ENCODE measurements around the gene NUDT16L1.

Gene NUDT16L1

DNA sequence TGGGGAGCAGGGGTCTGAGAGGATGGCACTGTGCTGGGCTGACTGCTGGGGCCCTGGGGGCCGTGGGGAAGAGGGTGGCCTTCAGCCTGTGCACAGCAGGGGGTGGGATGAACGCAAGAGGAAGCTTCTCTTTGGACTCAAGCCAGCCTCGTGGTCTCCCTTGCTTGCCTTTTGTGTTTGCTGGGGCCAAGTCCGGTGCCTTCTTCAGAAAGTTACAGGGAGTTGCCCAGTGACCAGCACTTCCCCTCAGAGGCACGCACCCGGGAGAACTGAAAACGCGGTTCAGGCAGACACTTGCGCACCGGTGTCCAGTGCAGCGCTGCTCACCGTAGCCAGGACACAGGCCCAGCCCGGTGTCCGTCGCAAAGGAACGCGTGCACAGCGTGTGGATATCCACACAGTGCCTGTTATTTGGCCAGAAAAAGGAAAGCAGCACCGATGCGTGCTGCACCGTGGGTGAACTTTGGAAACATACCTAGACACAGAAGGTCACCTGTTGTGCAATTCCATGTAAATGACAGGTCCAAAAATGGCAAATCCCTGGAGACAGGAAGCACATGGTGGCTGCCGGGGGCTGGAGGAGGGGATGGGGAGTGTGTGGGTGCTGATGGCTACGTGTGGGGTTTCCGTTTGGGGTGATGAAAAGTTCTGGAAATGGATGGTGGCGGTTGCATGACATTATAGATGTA lies 29.4 kb upstream of the NUDT16L1 start:
- in situ Hi-C loops (cut with MboI; ENCODE audit: low sequenced_read_pairs), result no loop called here

DNA sequence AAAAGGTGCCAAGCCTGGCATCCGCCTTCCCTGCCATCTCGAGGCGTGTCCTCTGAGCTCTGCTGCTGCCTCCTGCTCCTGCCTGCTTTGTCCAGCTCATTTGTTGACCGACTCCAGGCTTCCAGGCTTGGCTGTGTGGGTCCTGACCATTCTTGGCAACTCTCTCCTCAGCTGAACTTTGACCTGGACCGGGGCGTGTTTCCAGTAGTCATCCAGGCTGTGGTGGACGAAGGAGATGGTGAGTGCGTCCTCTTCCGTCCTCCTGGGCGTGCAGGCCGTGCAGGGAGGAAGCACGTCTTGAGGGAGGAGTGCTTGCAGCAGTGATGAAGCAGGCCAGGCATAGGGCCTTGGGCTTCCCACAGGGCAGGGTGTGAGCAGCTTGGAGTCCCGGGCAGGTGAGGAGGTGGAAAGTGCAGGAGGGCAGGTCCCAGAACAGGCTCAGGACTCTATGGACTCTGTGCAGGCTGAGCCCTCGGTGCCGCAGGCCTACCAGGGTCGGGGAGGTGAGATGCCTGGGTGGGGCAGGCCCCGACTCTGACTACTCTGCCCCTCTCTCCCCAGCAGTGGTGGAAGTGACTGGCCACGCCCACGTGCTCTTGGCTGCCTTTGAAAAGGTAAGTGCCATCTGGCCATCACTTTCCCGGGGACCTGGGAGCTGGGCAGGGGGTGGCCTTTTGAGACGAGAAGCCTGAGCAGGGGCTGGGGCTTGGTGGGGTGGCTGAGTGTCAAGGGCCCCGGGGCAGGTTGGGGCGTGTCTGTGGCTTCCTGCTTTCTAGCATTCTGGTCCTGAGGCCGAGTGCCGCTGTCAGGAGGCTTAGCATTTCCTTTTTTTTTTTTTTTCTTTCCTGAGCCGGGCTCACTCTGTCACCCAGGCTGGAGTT lies 28.6 kb upstream of the NUDT16L1 start:
- in situ Hi-C loops (cut with MboI; ENCODE audit: low sequenced_read_pairs), result no loop called here

DNA sequence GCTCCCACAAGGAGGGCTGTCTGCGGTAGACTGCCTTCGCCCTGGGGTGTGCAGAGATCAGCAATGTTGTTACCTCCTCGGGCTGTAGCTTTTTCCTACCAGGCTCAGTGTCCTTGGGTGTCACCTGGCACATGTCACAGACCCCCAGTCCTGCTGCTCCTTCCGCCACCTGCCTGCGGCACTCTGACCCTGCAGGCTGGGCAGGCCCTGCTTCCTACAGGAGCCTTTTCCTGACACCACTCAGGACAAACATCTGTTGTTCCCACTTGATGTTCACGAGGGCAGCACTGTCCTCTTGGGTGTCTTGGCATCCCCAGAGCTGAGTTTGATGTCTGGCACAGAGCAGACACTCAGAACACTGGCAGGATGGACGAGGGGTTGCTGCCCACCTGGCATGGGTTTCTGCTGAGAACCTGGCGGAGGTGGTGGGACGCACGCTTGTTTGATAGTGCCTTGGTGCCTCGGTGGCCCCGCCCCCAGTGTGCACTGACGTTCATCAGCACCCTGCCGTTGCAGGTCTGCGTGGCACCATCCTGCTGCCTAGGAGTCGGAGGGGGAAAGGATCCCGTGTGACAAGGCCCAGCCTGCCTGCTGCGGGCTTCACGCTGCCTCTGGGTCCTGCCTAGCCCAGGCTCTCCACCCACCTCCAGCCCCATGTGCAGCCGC lies 26.7 kb upstream of the NUDT16L1 start:
- in situ Hi-C loops (cut with MboI; ENCODE audit: low sequenced_read_pairs), result no loop called here

DNA sequence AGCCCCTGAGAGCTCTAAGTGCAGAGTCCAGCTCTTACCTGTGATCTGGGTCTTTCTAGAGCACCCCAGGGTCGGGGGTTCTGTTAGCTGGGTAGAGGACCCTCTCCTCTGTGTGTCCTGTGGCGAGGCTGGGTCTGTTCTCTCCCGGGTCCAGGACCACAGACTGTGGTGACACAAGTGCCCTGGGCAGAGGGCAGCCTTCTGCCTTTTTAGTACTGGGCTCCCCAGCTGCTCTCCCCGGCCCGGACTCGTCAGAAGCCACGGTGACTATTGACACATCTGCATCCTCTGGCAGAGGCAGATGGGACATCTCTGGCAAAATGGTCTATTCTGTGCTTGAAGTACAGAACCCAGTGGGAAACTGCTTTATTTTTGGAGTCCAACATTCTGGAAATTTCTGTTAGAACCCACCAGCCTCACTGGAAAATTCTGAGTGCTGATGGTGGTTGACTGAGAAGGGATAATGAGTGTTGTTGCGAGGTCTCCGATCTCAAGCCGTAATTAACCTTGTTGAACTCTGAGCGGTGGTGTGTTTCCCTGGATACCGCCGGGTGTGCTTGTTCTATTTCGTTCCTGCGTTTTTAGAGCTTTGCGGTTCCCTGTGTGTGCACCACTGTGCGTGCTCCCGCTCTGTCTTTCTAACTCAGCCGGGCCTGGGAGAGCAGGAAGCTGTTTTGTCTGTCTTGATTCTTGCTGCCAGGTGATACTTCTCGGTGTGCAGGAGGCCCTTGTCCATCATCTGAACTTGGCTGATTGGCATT lies 26.0 kb upstream of the NUDT16L1 start:
- in situ Hi-C loops (cut with MboI; ENCODE audit: low sequenced_read_pairs), result no loop called here

DNA sequence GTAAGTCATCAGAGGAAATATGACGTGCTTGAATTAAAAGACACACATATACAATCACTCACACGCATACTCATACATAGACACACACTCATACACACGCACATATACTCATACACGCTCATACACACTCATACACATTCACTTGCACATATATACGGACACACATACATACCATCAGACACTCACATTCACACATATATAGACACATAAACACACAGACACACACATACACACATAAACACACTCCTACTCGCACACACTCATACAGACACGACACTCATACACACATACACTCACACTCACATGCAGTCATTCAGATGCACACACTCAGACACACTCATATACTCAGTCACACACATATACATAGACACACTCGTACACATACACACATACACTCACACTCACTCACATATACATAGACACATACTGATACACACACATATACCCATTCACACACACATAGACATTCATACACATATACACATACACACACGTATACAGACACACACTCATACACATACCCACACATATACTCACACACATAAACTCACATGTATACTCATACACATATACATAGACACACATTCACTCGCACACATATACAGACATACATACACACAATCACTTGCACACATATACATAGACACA lies 24.9 kb upstream of the NUDT16L1 start:
- in situ Hi-C loops (cut with MboI; ENCODE audit: low sequenced_read_pairs), result no loop called here

DNA sequence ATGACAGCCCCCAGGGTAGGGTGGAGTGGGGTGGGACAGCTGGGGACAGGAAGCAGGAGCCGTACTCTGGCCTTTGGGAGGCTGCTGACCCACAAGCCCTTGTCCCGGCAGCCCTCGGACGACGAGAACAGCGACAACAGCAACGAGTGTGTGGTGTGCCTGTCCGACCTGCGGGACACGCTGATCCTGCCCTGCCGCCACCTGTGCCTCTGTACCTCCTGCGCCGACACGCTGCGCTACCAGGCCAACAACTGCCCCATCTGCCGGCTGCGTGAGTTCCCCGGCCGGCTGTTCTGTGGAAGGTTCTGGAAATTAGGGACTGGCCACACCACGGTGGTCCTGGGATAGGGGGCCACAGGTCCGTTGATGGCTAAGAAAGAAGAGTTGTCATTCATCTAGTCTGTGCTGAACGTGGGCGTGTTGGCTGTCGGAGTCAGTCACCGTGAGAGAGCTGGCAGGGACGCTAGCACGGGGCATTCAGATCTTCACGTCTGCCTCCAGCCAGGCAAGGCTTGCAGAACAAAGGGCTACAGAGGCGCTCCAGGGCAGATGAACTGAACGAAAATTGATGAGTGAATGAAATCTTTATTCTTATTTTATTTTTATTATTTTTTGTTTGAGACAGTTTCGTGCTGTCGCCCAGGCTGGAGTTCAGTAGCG lies 19.8 kb upstream of the NUDT16L1 start:
- in situ Hi-C loops (cut with MboI; ENCODE audit: low sequenced_read_pairs), result no loop called here

DNA sequence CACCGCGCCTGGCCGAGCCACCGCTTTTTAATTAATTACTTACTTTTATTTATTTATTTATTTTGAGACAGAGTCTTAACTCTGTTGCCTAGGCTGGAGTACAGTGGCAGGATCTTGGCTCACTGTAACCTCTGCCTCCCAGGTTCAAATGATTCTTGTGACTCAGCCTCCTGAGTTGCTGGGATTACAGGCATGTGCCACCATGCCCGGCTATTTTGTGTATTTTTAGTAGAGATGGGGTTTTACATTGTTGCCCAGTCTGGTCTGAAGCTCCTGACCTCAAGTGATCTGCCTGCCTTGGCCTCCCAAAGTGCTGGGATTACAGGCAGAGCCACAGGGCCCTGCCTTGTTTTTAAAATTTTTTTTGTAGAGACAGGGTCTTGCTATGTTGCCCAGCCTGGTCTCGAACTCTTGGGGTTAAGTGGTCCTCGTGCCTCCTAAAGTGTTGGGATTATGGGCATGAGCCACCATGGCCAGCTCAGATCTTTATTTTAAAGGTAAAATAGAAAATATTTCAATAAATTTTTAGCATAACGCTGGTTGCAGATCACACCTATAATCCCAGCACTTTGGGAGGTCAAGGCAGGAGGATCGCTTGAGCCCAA lies 18.3 kb upstream of the NUDT16L1 start:
- in situ Hi-C loops (cut with MboI; ENCODE audit: low sequenced_read_pairs), result loop anchor here (5.0 kb wide), 1 partner anchor 58 kb away; no protein-coding TSS in a partner anchor

DNA sequence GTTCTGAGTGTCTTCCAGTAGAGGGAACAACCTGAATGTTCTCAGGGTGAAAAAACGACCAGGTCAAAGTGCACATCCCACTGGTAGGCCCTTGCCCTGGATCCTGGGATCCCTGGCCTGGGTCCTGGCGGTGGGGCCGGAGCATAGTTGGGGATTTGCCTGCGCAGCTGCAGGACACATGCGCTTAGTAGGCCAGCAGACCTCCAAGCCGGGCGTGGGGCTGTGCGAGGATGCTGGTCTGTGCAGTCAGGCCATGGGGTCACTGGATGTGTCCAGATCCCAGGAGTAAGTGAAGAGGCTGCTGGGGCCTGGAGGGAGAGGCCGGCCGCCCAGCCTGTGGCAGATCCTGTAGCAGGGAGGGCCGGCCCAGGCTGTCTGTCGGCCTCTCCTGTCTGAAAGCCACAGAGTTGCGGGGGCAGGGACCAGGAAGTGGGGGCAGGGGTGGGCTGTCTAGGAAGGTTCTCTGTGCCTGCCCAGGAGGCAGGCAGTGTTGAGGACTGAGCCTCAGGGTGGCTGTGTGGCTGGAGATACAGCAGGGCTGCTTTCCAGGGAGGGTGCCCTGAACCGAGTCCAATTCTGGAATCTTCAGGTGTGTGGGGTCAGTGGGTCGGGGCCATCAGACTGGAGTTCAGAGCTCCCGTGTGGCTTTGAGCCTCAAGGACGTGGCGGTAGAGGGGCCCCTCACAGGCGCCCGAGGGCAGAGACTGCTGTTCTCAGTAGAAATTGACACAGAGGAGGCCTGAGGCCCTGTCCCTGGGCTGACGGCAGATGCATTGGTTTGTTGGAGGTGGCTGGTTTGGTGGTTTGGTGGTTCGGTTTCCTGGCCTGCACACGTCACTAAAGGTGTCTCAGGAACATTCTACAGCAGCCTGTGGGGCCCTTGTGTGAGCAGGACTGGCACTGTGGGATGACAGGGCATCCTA lies 17.2 kb upstream of the NUDT16L1 start:
- in situ Hi-C loops (cut with MboI; ENCODE audit: low sequenced_read_pairs), result loop anchor here (5.0 kb wide), 1 partner anchor 59 kb away; no protein-coding TSS in a partner anchor

DNA sequence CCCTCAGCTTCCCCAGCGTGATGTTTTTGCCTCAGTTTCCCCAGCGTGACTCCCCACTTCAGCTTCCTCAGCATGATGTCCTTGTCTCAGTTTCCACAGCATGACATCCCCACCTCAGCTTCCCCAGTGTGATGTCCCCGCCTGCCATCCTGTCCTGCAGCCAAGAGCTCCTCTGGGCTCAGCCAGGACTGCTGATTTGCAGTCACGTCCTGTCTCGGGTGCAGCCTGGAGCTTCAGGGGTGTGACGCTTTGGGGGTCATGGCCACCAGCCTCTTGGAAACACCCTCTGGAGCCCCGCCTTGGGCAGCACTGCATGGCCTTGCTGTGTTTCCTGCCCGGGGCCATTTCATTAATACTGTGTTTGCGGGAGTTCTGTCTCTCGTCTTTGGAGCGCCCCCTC lies 16.5 kb upstream of the NUDT16L1 start:
- in situ Hi-C loops (cut with MboI; ENCODE audit: low sequenced_read_pairs), result loop anchor here (5.0 kb wide), 1 partner anchor 60 kb away; no protein-coding TSS in a partner anchor

DNA sequence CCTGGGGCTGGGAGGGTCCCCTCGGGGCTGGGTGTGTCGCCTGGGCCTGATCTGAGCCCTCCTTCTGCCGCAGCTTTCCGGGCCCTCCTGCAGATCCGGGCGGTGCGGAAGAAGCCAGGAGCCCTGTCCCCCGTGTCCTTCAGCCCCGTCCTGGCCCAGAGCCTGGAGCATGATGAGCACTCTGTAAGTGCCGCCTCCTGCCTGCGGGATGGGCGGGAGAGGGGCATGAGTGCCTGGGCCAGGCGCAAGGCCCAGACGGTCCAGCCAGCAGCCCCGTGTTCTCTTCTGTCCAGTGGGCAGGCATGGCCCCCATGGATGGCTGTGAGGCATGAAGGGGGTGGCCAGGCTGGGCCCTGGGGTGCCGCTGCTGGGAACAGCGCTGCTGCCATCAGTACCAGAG lies 16.0 kb upstream of the NUDT16L1 start:
- in situ Hi-C loops (cut with MboI; ENCODE audit: low sequenced_read_pairs), result loop anchor here (5.0 kb wide), 1 partner anchor 60 kb away; no protein-coding TSS in a partner anchor

DNA sequence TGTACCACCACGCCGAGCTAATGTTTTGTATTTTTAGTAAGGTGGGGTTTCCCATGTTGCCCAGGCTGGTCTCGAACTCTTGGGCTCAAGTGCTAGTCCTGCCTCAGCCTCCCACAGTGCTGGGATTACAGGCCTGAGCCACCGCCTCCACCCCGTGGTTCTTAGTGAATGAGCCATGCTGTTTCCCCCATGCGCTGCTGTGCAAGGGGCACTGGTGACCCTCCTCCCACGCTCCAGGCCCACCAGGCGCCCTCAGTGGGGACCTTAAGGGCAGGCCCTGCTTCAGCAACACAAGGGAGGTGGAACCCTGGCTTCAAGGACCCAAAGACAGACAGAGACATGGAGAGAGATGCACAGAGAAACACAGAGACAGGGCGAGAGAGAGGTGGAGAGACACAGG lies 15.4 kb upstream of the NUDT16L1 start:
- in situ Hi-C loops (cut with MboI; ENCODE audit: low sequenced_read_pairs), result loop anchor here (5.0 kb wide), 1 partner anchor 61 kb away; no protein-coding TSS in a partner anchor

DNA sequence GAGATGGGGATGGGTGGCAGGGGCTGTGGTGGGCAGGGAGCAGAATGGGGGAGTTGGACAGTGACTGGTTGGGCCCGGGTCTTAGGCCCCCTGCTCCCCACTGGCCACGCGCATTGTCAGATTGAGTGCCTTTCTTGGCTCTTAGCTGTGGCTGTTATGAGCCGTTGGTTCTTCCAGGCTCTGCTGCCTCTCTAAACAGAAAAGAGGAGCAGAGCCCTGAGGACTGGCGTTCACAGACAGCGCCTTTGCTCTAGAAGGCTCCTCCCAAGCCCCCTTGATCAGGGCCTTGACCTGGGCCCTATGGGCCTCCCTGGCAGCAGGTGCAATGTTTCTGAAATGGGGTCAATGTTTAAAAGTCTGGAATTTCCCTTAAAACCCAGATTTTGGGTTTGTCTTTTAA lies 14.8 kb upstream of the NUDT16L1 start:
- in situ Hi-C loops (cut with MboI; ENCODE audit: low sequenced_read_pairs), result loop anchor here (5.0 kb wide), 1 partner anchor 61 kb away; no protein-coding TSS in a partner anchor

DNA sequence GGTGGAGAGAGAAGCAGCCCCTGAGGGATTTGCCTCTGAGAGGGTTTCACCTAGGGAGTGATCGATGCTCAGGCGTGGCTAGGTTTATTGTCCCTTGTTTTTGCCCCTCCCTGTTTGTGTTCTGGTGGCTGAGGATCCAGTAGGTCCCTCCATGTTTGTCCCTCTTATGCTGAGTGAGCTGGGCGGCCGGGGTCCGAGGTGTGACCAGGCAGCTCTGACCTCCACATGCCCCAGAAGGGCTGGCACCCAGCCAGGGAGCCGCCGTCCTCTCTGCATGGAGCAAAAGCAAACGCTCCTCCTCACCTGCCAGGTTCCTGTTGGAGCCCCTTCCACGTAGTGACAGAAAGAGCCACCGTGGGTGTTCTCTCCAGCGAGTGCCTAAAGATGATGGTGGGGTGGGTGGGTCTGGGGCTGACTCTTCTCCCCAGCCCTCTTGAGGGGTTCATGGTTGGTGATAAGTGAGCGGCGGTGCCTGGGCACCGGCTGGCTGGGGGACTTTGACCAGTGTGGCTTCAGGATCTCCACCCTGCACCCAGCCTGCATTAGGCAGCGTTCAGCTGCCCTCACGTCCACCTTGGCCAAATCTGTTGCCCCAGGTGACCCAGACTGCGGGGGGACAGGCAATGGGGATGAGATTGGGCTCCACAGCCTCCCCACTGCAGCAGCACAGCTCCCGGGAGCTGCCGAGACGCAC lies 14.1 kb upstream of the NUDT16L1 start:
- in situ Hi-C loops (cut with MboI; ENCODE audit: low sequenced_read_pairs), result loop anchor here (5.0 kb wide), 1 partner anchor 62 kb away; no protein-coding TSS in a partner anchor

DNA sequence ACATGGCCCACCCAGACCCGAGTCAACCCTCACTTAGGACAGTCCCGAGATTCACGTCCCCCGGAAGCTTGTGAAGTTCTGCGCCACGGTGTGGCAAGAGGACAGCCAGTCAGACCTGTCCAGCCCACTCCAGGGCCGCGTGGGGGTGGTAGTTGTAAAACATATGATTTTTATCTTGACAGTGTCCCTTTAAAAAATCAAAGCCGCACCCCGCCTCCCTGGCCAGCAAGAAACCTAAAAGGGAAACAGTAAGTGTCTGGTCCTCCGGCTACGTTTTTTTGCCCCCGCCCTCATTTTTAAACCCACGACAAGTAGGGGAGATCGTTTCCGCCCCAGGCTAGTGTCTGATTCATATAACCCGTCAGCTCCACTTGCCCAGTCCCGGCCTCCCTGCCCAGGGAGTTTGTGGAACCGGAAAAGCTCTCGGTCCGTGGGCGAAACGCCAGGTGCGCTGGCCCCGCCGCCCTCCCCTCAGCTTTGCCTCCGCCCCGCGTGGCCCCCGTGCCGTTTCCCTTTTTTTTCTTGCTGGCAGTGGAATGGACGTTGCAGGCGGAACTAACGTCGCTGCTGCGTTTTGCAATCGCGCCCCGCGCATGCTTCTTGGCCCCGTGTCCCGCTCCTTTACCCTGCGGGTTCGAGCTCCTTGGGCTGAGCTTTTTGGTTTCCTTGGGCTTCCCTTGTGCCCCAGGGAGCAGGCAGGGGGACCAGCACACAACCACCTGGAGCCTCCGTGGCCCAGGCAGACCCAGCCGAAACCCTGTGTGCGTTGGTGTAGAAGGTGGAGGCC lies 13.3 kb upstream of the NUDT16L1 start:
- in situ Hi-C loops (cut with MboI; ENCODE audit: low sequenced_read_pairs), result loop anchor here (5.0 kb wide), 1 partner anchor 63 kb away; no protein-coding TSS in a partner anchor

DNA sequence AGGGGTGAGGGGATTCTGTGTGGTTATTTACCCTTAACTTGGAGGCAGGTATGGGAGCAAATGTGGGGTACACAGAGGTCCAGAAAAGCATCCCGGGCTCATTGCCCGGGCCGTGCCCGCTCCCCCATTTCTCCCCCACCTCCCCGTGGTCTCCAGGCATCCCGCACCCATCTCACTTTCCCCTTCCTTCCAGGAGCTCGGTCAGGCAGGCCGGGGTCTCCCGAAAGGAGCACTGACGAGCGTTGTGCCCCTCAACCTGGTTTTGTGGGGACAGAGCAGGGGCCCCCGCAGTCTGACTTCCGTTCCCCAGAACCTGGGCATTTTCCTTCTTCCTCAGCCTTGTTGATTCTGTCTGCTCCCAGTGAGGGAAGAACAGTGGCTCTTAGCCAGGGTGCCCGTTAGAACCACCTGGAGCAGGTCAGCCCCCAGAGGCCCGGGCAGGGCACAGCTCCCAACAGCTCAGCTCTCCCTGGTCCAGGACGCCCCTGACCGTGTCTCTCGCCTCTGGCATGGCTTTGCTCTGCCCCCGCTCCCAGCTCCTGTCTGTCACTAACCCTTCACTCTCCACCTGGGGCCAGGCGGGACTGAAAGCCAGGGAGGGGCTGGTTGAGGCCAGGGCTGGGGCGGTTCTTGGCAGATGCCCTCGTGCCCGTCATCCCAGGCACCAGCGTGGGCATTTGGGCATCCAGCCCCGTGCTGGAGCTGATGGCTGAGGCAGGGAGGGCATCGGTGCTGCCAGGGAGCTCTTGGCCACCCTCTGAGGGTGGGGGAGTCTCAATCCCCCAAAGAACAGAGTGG lies 12.5 kb upstream of the NUDT16L1 start:
- in situ Hi-C loops (cut with MboI; ENCODE audit: low sequenced_read_pairs), result no loop called here

Data from HL-60/S4 (cell line).